Measurements from ENCODE around the gene FAR1.

DNA sequence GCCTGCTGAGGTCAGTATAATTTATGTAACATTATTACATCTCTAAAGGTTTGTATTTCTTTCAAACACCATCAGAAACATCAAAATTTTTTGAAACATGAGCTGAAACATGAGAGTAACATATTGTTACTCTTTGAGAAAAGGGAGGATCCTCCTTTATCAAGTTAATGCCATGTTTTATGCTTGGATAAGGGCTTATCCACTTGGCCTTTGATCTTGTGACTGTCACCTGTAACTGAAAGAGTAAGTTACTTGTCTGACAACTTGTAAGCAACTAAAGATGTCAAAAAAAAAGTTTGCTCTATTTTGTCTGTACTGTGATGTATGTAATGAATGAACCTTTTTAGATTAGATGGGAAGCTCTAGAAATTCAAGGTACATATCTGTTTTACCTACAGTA lies 59.6 kb downstream of the FAR1 start:
- TF ChIP-seq TAF1 (IDR thresholded peaks at IDR 0.05; ENCODE audit: borderline replicate concordance, low read depth, low read length) (no peak), JUND (IDR thresholded peaks at IDR 0.05) (no peak), POLR2AphosphoS5 (IDR thresholded peaks at IDR 0.05; ENCODE audit: low read depth, low read length) (no peak), RAD21 (IDR thresholded peaks at IDR 0.05; ENCODE audit: low read length) (no peak), CHD2 (IDR thresholded peaks at IDR 0.05; ENCODE audit: low read length, partially characterized antibody) (no peak), GABPA (IDR thresholded peaks at IDR 0.05; ENCODE audit: low read depth) (no peak)
- TF ChIP-seq, protein P1, sequence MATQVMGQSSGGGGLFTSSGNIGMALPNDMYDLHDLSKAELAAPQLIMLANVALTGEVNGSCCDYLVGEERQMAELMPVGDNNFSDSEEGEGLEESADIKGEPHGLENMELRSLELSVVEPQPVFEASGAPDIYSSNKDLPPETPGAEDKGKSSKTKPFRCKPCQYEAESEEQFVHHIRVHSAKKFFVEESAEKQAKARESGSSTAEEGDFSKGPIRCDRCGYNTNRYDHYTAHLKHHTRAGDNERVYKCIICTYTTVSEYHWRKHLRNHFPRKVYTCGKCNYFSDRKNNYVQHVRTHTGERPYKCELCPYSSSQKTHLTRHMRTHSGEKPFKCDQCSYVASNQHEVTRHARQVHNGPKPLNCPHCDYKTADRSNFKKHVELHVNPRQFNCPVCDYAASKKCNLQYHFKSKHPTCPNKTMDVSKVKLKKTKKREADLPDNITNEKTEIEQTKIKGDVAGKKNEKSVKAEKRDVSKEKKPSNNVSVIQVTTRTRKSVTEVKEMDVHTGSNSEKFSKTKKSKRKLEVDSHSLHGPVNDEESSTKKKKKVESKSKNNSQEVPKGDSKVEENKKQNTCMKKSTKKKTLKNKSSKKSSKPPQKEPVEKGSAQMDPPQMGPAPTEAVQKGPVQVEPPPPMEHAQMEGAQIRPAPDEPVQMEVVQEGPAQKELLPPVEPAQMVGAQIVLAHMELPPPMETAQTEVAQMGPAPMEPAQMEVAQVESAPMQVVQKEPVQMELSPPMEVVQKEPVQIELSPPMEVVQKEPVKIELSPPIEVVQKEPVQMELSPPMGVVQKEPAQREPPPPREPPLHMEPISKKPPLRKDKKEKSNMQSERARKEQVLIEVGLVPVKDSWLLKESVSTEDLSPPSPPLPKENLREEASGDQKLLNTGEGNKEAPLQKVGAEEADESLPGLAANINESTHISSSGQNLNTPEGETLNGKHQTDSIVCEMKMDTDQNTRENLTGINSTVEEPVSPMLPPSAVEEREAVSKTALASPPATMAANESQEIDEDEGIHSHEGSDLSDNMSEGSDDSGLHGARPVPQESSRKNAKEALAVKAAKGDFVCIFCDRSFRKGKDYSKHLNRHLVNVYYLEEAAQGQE (IDR thresholded peaks at IDR 0.05; ENCODE audit: low read depth, low read length): no peak
- TF ChIP-seq, protein P2, sequence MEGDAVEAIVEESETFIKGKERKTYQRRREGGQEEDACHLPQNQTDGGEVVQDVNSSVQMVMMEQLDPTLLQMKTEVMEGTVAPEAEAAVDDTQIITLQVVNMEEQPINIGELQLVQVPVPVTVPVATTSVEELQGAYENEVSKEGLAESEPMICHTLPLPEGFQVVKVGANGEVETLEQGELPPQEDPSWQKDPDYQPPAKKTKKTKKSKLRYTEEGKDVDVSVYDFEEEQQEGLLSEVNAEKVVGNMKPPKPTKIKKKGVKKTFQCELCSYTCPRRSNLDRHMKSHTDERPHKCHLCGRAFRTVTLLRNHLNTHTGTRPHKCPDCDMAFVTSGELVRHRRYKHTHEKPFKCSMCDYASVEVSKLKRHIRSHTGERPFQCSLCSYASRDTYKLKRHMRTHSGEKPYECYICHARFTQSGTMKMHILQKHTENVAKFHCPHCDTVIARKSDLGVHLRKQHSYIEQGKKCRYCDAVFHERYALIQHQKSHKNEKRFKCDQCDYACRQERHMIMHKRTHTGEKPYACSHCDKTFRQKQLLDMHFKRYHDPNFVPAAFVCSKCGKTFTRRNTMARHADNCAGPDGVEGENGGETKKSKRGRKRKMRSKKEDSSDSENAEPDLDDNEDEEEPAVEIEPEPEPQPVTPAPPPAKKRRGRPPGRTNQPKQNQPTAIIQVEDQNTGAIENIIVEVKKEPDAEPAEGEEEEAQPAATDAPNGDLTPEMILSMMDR (IDR thresholded peaks at IDR 0.05): no peak

Measured in SK-N-SH (cell line).